Heart right ventricle (tissue), 16 donors: ENCODE measurements around the gene DCTN5. TPM values are rescaled to one million over a fixed set of nuclear protein-coding genes. Genes with fewer than 3 reads are reported as not detected.

Source experiments
- ATAC-seq, 8 donors: fragments of 200-7000 bp; cut with Tn5 transposase; one replicate each; pipeline ENCODE4 v1.9.1; 2020; ENCODE audit warnings: mild to moderate bottlenecking in 8 of 8, moderate library complexity in 8 of 8, moderate number of reproducible peaks in 1 of 8
- DNase-seq, 2 donors: peaks; one replicate each; pipeline ENCODE4 v3.0.0-alpha.2; 2020
- H3K27ac ChIP-seq, 10 donors: fragments of 200-600 bp; sonication (generic) in 2 of 10; one replicate each; pipeline versions ENCODE4 v1.5.0 to v1.8.0; 2020 to 2022; ENCODE audit warnings: mild to moderate bottlenecking in 3 of 10
- H3K27me3 ChIP-seq, 7 donors: fragments of 200-600 bp; one replicate each; pipeline ENCODE4 v1.8.0; 2021 to 2022; ENCODE audit warnings: mild to moderate bottlenecking in 2 of 7
- H3K36me3 ChIP-seq, 9 donors: fragments of 200-600 bp; sonication (generic) in 1 of 9; one replicate each; pipeline versions ENCODE4 v1.5.0 to v1.8.0; 2020 to 2022; ENCODE audit warnings: mild to moderate bottlenecking in 2 of 9
- H3K4me1 ChIP-seq, 9 donors: fragments of 200-600 bp; sonication (generic) in 1 of 9; one replicate each; pipeline versions ENCODE4 v1.5.0 to v1.8.0; 2020 to 2022; ENCODE audit warnings: mild to moderate bottlenecking in 4 of 9
- H3K4me3 ChIP-seq, 10 donors: fragments of 200-600 bp; sonication (generic) in 2 of 10; one replicate each; pipeline versions ENCODE4 v1.5.0 to v1.8.0; 2020 to 2022; ENCODE audit warnings: mild to moderate bottlenecking in 7 of 10, moderate library complexity in 2 of 10
- H3K9me3 ChIP-seq, 11 donors: fragments of 200-600 bp in 10 of 11; sonication (generic) in 2 of 11; one replicate each; pipeline versions ENCODE4 v1.5.0 to v1.8.0; 2013 to 2022; ENCODE audit warnings: mild to moderate bottlenecking in 2 of 11, control low read depth in 1 of 11, moderate library complexity in 1 of 11
- CTCF ChIP-seq, 9 donors: fragments of 200-600 bp; sonication (generic) in 2 of 9; IDR thresholded peaks; one replicate each; pipeline versions ENCODE4 v1.5.0 to v1.8.0; 2021 to 2022; ENCODE audit warnings: antibody characterized with exemption in 9 of 9, mild to moderate bottlenecking in 5 of 9, moderate library complexity in 1 of 9
- WGBS, 2 donors: extraction: QIAGEN DNeasy Blood & Tissue Kit; methylation state at CpG; one replicate each; pipeline ENCODE4 v1.1.7; 2013; ENCODE audit warnings: inconsistent platforms in 1 of 2; 5-methylcytosine and 5-hydroxymethylcytosine counted together
- intact Hi-C, 10 donors: fragments of 100-400 bp; cut with DNase I; formaldehyde crosslinking; loops; one replicate each; pipeline versions ENCODE4 v1.11.1 to v1.14.2; 2022
- polyA plus RNA-seq, 2 donors: library from polyadenylated mRNA; stranded (reverse); fragments of 200-250 nt; gene quantifications; one replicate each; pipeline ENCODE4 v1.2.3, GENCODE V29; 2013
- total RNA-seq, 10 donors: library from RNA; stranded (reverse); fragmentation: NEBNext Ultra II Directional in 3 of 10; extraction: Animal tissue kit (Norgen Biotek cat#: 25700) in 3 of 10; gene quantifications; one replicate each; pipeline versions ENCODE4 v1.2.1 to v1.2.4, GENCODE V29; 2021 to 2023
- donor health status: Arrhythmogenic right ventricular cardiomyopathy.
- donor health status: ischemic (EF 13 %, LVEDD 7.1; RV severe dilation, severe dysfunction).
- donor health status: healthy with polysubstance abuse.
- donor health status: DM: no; HTN: yes; CAD: no.
- donor health status: DM: no; HTN: no; CAD: no.
- donor health status: ischemic (EF 25% LVEDD 6.9; RV normal size, moderate dysfunction).
- donor health status: ischemic (EF 25% LVEDD 5.7; RV mildly dilated, moderate dysfunction).
- donor health status: healthy.
- donor health status: DM: yes; HTN: yes; CAD: no.
- donor health status: Ischemic cardiomyopathy.
- donor health status: ischemic (EF 35%, LVEDD 5.7; RV mildly dilated, moderate dysfunction).
- donor health status: nonischemic (EF 11% LVEDD 7.7; RV severe dilation, severe dysfunction).
- donor health status: DM: yes; HTN: yes; CAD: no.
- donor health status: PGD.
- donor health status: ischemic (EF 29% LVEDD 5.4; RV normal size, mild dysfunction).
- donor health status: nonischemic (EF 23%, LVEDD 6.1; RV moderate dilation, normal function).

DCTN5 gene
- total and polyA plus RNA-seq, 12 donors = 5.9 to 50.4 (median 40.7) TPM

- no peak for TF ChIP-seq CTCF (IDR thresholded peaks at IDR 0.05)
- Histone ChIP-seq H3K27ac (peak overlapping the region in 5 of 10 donors; percentile 80 to 94 (median 87)), H3K4me3 (peak overlapping the region; percentile 70 to 99 (median 87)), H3K9me3 (no peaks in the 10 kb centered on the region), H3K36me3 (peaks cover 0 to 62% (median 17%) of the 10 kb centered on the region in 9 donors), H3K27me3 (no peaks in the 10 kb centered on the region), H3K4me1 (peaks cover 11 to 36% (median 24%) of the 10 kb centered on the region in 9 donors)
- no peak for ATAC-seq
- intact Hi-C loops = no loop called here
- no peak for DNase-seq
- 68 to 73% methylated on average over 14 of the region's 14 CpGs for WGBS, 2 donors
Observed at GRCh38 chr16:23642246-23642774, 1.0 kb downstream of the DCTN5 start.

GRCh38 chr16:23650674-23651416, 9.6 kb downstream of the DCTN5 start:
- intact Hi-C loops = no loop called here
- 84 to 91% methylated on average over 4 of the region's 4 CpGs for WGBS, 2 donors
- Histone ChIP-seq H3K4me1 (peaks cover 0 to 1% (median 0%) of the 10 kb centered on the region in 9 donors), H3K27me3 (no peaks in the 10 kb centered on the region), H3K4me3 (no peak overlapping the region), H3K9me3 (no peaks in the 10 kb centered on the region), H3K27ac (no peak overlapping the region), H3K36me3 (peaks cover 0 to 95% (median 3%) of the 10 kb centered on the region in 9 donors)
- DNase-seq (no peak), ATAC-seq (no peak)
- TF ChIP-seq CTCF (IDR thresholded peaks at IDR 0.05) = no peak

GRCh38 chr16:23651943-23652468, 10.7 kb downstream of the DCTN5 start:
- intact Hi-C loops = no loop called here
- peaks cover 0 to 86% (median 3%) of the 10 kb centered on the region in 9 donors for H3K36me3 ChIP-seq
- DNase-seq (no peak), ATAC-seq (no peak)
- no peak overlapping the region for H3K27ac ChIP-seq
- H3K9me3 ChIP-seq = no peaks in the 10 kb centered on the region
- no peaks in the 10 kb centered on the region for H3K27me3 ChIP-seq
- no peak for TF ChIP-seq CTCF (IDR thresholded peaks at IDR 0.05)
- WGBS, 2 donors = 97 to 98% methylated on average over 4 of the region's 4 CpGs
- H3K4me3 ChIP-seq = no peak overlapping the region
- no peaks in the 10 kb centered on the region for H3K4me1 ChIP-seq

GRCh38 chr16:23663918-23664317, 22.7 kb downstream of the DCTN5 start:
- no peaks in the 10 kb centered on the region for H3K27me3 ChIP-seq
- ATAC-seq (no peak), DNase-seq (no peak)
- WGBS, 2 donors = 97 to 98% methylated on average over 2 of the region's 2 CpGs
- H3K9me3 ChIP-seq = no peaks in the 10 kb centered on the region
- H3K4me1 ChIP-seq = no peaks in the 10 kb centered on the region
- H3K27ac ChIP-seq = no peak overlapping the region
- no peak for TF ChIP-seq CTCF (IDR thresholded peaks at IDR 0.05)
- intact Hi-C loops = loop anchor here in 1 of 10 donors (10.0 kb wide), 1 partner anchor 59 kb away; no protein-coding TSS in a partner anchor
- no peak overlapping the region for H3K4me3 ChIP-seq
- peaks cover 0 to 100% (median 69%) of the 10 kb centered on the region in 9 donors for H3K36me3 ChIP-seq
